Measurements from ENCODE around the gene PHACTR4. TPM values are rescaled to one million over a fixed set of nuclear protein-coding genes. Genes with fewer than 3 reads are reported as not detected.

Gene PHACTR4
- total and polyA plus RNA-seq, 9 of the 15 experiments (the other 6 are each of a cell fraction or from before 2014, with no cell fraction given): 6.4 to 43.6 (median 14.2) TPM

DNA sequence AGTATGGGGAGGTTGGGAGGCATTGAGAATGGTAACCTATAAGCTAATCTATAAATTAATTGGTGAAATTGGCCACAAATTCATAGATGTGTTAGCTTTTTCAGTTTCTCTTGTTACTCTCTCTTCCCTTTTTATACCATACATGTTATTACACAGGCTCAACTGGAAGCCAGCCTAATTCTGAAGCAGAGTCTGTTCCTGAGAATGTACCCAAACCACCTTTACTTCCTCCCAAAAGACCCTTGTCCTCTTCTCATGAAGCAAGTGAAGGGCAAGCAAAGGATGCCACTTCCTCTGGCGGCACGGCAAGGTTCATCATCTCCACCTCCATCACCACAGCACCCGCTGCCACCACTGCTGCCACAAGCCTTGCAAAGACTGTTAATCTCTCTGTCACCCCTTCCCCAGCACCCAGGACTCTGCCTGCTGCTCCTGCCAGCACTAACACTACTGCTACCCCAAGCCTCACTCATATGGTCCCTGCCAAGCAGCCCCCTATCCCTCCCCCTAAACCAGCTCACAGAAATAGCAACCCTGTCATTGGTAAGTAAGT lies 96.8 kb downstream of the PHACTR4 start:
- no peak overlapping the region for H3K9ac ChIP-seq (ENCODE audit: insufficient read depth in 1 of 2, low read depth in 2 of 2, low read length in 2 of 2)
- ChIA-PET POLR2A (interaction anchor here (0.6 kb wide), 1 partner anchor 40 kb away, joined by 4 read pairs; the partner anchor contains the start of gene RCC1), CTCF (ENCODE audit: low intra/inter-chr PET ratio) (interaction anchor here (0.6 kb wide), 1 partner anchor 414 kb away, joined by 5 read pairs; no protein-coding TSS in a partner anchor)
- H3K36me3 ChIP-seq (ENCODE audit: control insufficient read depth, insufficient read depth, low read length): peaks cover 38% of the 10 kb centered on the region
- FAIRE-seq (no peak), ATAC-seq (no peak), DNase-seq (ENCODE audit: extremely low read depth in 1 of 4, low spot score in 3 of 4) (no peak)
- H3K4me2 ChIP-seq (ENCODE audit: insufficient read depth, low read length): no peak overlapping the region
- no peaks in the 10 kb centered on the region for H3K79me2 ChIP-seq (ENCODE audit: control insufficient read depth, insufficient read depth, low read length)
- peaks cover 3% of the 10 kb centered on the region in 2 experiments; a peak in 2 of 5 replicates for H3K4me1 ChIP-seq (replicated peaks in 1 of 2; ENCODE audit: control insufficient read depth in 2 of 2, insufficient read depth in 2 of 2, low read length in 2 of 2)
- no peak overlapping the region for H2AFZ ChIP-seq (ENCODE audit: low read depth, low read length)
- no peaks in the 10 kb centered on the region for H4K20me1 ChIP-seq (replicated peaks; ENCODE audit: control insufficient read depth, insufficient read depth, low read length)
- intact Hi-C loops (cut with micrococcal nuclease) (no loop called here), in situ Hi-C loops (cut with MboI) (no loop called here)
- H3K4me3 ChIP-seq: no peak overlapping the region
- 97% methylated on average over 3 of the region's 3 CpGs for WGBS (ENCODE audit: insufficient coverage, low coverage, missing lambda C conversion rate)
- no peaks in the 10 kb centered on the region for H3K9me3 ChIP-seq (replicated peaks; ENCODE audit: control insufficient read depth, insufficient read depth, low read depth, low read length)
- H3K9me1 ChIP-seq (ENCODE audit: control insufficient read depth, insufficient read depth, low read length): no peaks in the 10 kb centered on the region
- no peak overlapping the region for H3K27ac ChIP-seq (ENCODE audit: extremely low read depth, low read depth, low read length)
- no TSS peak for BruUV-seq (replicated peaks)
- no peaks in the 10 kb centered on the region for H3K27me3 ChIP-seq (ENCODE audit: control insufficient read depth in 2 of 2, insufficient read depth in 2 of 2, low read length in 2 of 2)
- TF ChIP-seq FOXA1 (IDR thresholded peaks at IDR 0.05; ENCODE audit: borderline replicate concordance) (no peak), NFATC3 (IDR thresholded peaks at IDR 0.05) (no peak), RFX1 (IDR thresholded peaks at IDR 0.05) (no peak)

DNA sequence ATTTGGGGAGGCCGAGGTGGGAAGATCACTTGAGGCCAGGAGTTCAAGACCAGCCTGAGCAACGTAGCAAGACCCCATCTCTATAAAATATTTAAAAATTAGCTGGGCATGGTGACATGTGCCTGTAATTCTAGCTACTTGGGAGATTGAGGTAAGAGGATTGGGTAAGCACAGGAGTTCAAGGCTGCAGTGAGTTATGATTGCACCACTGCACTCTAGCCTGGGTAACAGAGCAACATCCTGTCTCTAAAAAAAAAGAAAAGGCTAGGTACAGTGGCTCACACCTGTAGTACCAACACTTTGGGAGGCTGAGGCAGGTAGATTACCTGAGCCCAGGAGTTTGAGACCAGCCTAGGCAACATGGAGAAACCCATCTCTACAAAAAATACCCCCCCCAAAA lies 100.6 kb downstream of the PHACTR4 start:
- TF ChIP-seq HNRNPLL (IDR thresholded peaks at IDR 0.05; ENCODE audit: low read depth, low read length, poor library complexity, severe bottlenecking): no peak
- TF ChIP-seq, protein P1, sequence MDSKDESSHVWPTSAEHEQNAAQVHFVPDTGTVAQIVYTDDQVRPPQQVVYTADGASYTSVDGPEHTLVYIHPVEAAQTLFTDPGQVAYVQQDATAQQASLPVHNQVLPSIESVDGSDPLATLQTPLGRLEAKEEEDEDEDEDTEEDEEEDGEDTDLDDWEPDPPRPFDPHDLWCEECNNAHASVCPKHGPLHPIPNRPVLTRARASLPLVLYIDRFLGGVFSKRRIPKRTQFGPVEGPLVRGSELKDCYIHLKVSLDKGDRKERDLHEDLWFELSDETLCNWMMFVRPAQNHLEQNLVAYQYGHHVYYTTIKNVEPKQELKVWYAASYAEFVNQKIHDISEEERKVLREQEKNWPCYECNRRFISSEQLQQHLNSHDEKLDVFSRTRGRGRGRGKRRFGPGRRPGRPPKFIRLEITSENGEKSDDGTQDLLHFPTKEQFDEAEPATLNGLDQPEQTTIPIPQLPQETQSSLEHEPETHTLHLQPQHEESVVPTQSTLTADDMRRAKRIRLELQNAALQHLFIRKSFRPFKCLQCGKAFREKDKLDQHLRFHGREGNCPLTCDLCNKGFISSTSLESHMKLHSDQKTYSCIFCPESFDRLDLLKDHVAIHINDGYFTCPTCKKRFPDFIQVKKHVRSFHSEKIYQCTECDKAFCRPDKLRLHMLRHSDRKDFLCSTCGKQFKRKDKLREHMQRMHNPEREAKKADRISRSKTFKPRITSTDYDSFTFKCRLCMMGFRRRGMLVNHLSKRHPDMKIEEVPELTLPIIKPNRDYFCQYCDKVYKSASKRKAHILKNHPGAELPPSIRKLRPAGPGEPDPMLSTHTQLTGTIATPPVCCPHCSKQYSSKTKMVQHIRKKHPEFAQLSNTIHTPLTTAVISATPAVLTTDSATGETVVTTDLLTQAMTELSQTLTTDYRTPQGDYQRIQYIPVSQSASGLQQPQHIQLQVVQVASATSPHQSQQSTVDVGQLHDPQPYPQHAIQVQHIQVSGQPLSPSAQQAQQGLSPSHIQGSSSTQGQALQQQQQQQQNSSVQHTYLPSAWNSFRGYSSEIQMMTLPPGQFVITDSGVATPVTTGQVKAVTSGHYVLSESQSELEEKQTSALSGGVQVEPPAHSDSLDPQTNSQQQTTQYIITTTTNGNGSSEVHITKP (IDR thresholded peaks at IDR 0.05; ENCODE audit: partially characterized antibody): peak; percentile 42
- H3K4me1 ChIP-seq (replicated peaks in 1 of 2; ENCODE audit: control insufficient read depth in 2 of 2, insufficient read depth in 2 of 2, low read length in 2 of 2): peaks cover 7 to 8% of the 10 kb centered on the region in 2 experiments; a peak in 3 of 5 replicates
- FAIRE-seq: no peak
- no peaks in the 10 kb centered on the region for H3K9me1 ChIP-seq (ENCODE audit: control insufficient read depth, insufficient read depth, low read length)
- H3K36me3 ChIP-seq (ENCODE audit: control insufficient read depth, insufficient read depth, low read length): peaks cover 42% of the 10 kb centered on the region
- H3K9me3 ChIP-seq (replicated peaks; ENCODE audit: control insufficient read depth, insufficient read depth, low read depth, low read length): no peaks in the 10 kb centered on the region
- in situ Hi-C loops (cut with MboI) (no loop called here), intact Hi-C loops (cut with micrococcal nuclease) (loop anchor here (2.0 kb wide), 1 partner anchor 221 kb away; no protein-coding TSS in a partner anchor)
- WGBS (ENCODE audit: insufficient coverage, low coverage, missing lambda C conversion rate): 90% methylated on average over 2 of the region's 2 CpGs
- no peaks in the 10 kb centered on the region for H4K20me1 ChIP-seq (replicated peaks; ENCODE audit: control insufficient read depth, insufficient read depth, low read length)
- no peak overlapping the region for H3K9ac ChIP-seq (ENCODE audit: insufficient read depth in 1 of 2, low read depth in 2 of 2, low read length in 2 of 2)
- H2AFZ ChIP-seq (ENCODE audit: low read depth, low read length): no peak overlapping the region
- POLR2A ChIA-PET: interaction anchor here (0.8 to 1.4 kb wide), 3 partner anchors 10 to 35 kb away, joined by 3 to 4 read pairs (median 4); partner anchors contain the start of gene RCC1
- no peaks in the 10 kb centered on the region for H3K79me2 ChIP-seq (ENCODE audit: control insufficient read depth, insufficient read depth, low read length)
- no peak for DNase-seq (ENCODE audit: extremely low read depth in 1 of 4, low spot score in 3 of 4)
- no peak overlapping the region for H3K4me2 ChIP-seq (ENCODE audit: insufficient read depth, low read length)
- H3K4me3 ChIP-seq: no peak overlapping the region
- H3K27ac ChIP-seq (ENCODE audit: extremely low read depth, low read depth, low read length): no peak overlapping the region
- CTCF ChIA-PET (ENCODE audit: low intra/inter-chr PET ratio): interaction anchor here (1.9 to 2.3 kb wide), 2 partner anchors 60 to 110 kb away, joined by 17 read pairs; no protein-coding TSS in a partner anchor
- H3K27me3 ChIP-seq (ENCODE audit: control insufficient read depth in 2 of 2, insufficient read depth in 2 of 2, low read length in 2 of 2): no peaks in the 10 kb centered on the region
- no TSS peak for BruUV-seq (replicated peaks)
- ATAC-seq: no peak

Measured in K562 (cell line).